ENCODE data around the gene RHBDD1. TPM values are rescaled to one million over a fixed set of nuclear protein-coding genes. Genes with fewer than 3 reads are reported as not detected.

RHBDD1 gene
- total and polyA plus RNA-seq, 4 donors, result 4.8 to 66.4 (median 24.7) TPM

GRCh38 chr2:226892729-226893128, 56.9 kb downstream of the RHBDD1 start:
- ATAC-seq (ENCODE audit: insufficient read depth, low FRiP score) (no peak), DNase-seq (peak in 2 of 3 donors; percentile 4 to 34)
- 68 to 77% methylated on average over 3 of the region's 3 CpGs for WGBS, 2 donors
- no peaks in the 10 kb centered on the region for H3K36me3 ChIP-seq (ENCODE audit: control insufficient read depth in 4 of 4, insufficient read depth in 4 of 4, low read length in 4 of 4)
- no peak for TF ChIP-seq CTCF (IDR thresholded peaks at IDR 0.05; ENCODE audit: control extremely low read depth, extremely low read depth)
- H3K27me3 ChIP-seq (ENCODE audit: control insufficient read depth in 3 of 3, insufficient read depth in 3 of 3, low read length in 2 of 3), result no peaks in the 10 kb centered on the region
- no peak overlapping the region for H3K27ac ChIP-seq (ENCODE audit: low read depth in 1 of 2, low read length in 1 of 2)
- no peak overlapping the region for H3K9ac ChIP-seq (ENCODE audit: insufficient read depth in 1 of 2, low read length in 2 of 2)
- H3K4me1 ChIP-seq (ENCODE audit: control insufficient read depth in 5 of 5, insufficient read depth in 5 of 5, low read length in 5 of 5), result peaks cover 0 to 8% (median 0%) of the 10 kb centered on the region in 5 donors
- peaks cover 0 to 2% (median 0%) of the 10 kb centered on the region in 4 donors for H3K9me3 ChIP-seq (ENCODE audit: control insufficient read depth in 4 of 4, insufficient read depth in 3 of 4, low read length in 3 of 4)
- no peak overlapping the region for H3K4me3 ChIP-seq

DNA sequence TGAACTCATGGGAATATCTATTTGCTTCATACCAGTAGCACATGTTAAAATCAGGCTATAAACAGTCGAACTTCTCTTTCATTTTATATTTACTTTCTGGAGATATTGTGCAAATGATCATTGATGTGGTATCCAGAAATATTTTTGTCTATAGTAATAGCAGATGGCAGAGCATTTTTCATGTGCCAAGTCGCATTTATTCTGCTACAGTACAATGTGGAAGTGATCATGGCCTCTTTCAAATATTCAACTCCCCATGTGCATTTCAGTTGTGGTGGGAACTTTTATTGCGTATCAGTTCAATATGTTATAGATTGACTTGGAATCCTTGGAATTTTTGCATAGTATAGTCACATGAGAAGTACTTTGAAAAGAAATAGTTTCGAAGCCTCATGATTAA, 57.4 kb downstream of the RHBDD1 start:
- H3K4me1 ChIP-seq (ENCODE audit: control insufficient read depth in 5 of 5, insufficient read depth in 5 of 5, low read length in 5 of 5), result peaks cover 0 to 8% (median 0%) of the 10 kb centered on the region in 5 donors

DNA sequence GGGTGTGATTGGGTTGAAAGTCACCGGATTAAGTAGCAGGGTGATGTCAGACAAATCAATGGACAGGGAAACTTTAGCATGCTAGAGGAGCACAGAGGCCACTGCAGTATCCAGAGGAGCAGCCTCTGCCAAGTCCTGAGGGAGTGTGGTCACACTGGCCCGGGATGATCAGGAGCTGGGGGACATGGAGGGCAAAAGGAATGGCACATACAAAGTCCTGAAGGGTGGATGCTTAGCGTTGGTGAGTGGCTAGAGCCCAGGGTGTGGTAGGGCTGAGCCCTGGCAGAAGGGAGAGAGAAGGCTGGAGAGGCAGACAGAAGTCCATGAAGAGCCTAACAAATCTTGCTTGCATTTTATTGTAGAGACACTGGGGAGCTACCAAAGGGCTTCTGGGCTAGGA, 58.9 kb downstream of the RHBDD1 start:
- Histone ChIP-seq H3K36me3 (ENCODE audit: control insufficient read depth in 4 of 4, insufficient read depth in 4 of 4, low read length in 4 of 4) (no peaks in the 10 kb centered on the region), H3K4me1 (ENCODE audit: control insufficient read depth in 5 of 5, insufficient read depth in 5 of 5, low read length in 5 of 5) (peaks cover 0 to 8% (median 0%) of the 10 kb centered on the region in 5 donors), H3K9me3 (ENCODE audit: control insufficient read depth in 4 of 4, insufficient read depth in 3 of 4, low read length in 3 of 4) (peaks cover 0 to 2% (median 0%) of the 10 kb centered on the region in 4 donors), H3K9ac (ENCODE audit: insufficient read depth in 1 of 2, low read length in 2 of 2) (no peak overlapping the region), H3K27me3 (ENCODE audit: control insufficient read depth in 3 of 3, insufficient read depth in 3 of 3, low read length in 2 of 3) (no peaks in the 10 kb centered on the region), H3K4me3 (no peak overlapping the region), H3K27ac (ENCODE audit: low read depth in 1 of 2, low read length in 1 of 2) (no peak overlapping the region)
- TF ChIP-seq CTCF (IDR thresholded peaks at IDR 0.05; ENCODE audit: control extremely low read depth, extremely low read depth), result no peak
- DNase-seq (no peak), ATAC-seq (ENCODE audit: insufficient read depth, low FRiP score) (no peak)
- 89 to 94% methylated on average over 3 of the region's 3 CpGs for WGBS, 2 donors

More for the DNA sequence above, 57.4 kb downstream of the RHBDD1 start:
- DNase-seq (no peak), ATAC-seq (ENCODE audit: insufficient read depth, low FRiP score) (no peak)
- Histone ChIP-seq H3K9ac (ENCODE audit: insufficient read depth in 1 of 2, low read length in 2 of 2) (no peak overlapping the region), H3K27ac (ENCODE audit: low read depth in 1 of 2, low read length in 1 of 2) (no peak overlapping the region), H3K36me3 (ENCODE audit: control insufficient read depth in 4 of 4, insufficient read depth in 4 of 4, low read length in 4 of 4) (no peaks in the 10 kb centered on the region), H3K27me3 (ENCODE audit: control insufficient read depth in 3 of 3, insufficient read depth in 3 of 3, low read length in 2 of 3) (no peaks in the 10 kb centered on the region), H3K9me3 (ENCODE audit: control insufficient read depth in 4 of 4, insufficient read depth in 3 of 4, low read length in 3 of 4) (peaks cover 0 to 2% (median 0%) of the 10 kb centered on the region in 4 donors), H3K4me3 (no peak overlapping the region)
- WGBS, 2 donors, result 94 to 99% methylated on average over 4 of the region's 4 CpGs
- TF ChIP-seq CTCF (IDR thresholded peaks at IDR 0.05; ENCODE audit: control extremely low read depth, extremely low read depth), result no peak

GRCh38 chr2:226895579-226895978, 59.7 kb downstream of the RHBDD1 start:
- no peaks in the 10 kb centered on the region for H3K36me3 ChIP-seq (ENCODE audit: control insufficient read depth in 4 of 4, insufficient read depth in 4 of 4, low read length in 4 of 4)
- H3K27me3 ChIP-seq (ENCODE audit: control insufficient read depth in 3 of 3, insufficient read depth in 3 of 3, low read length in 2 of 3), result no peaks in the 10 kb centered on the region
- 97 to 98% methylated on average over 2 of the region's 2 CpGs for WGBS, 2 donors
- TF ChIP-seq CTCF (IDR thresholded peaks at IDR 0.05; ENCODE audit: control extremely low read depth, extremely low read depth), result no peak
- no peak overlapping the region for H3K27ac ChIP-seq (ENCODE audit: low read depth in 1 of 2, low read length in 1 of 2)
- DNase-seq (no peak), ATAC-seq (ENCODE audit: insufficient read depth, low FRiP score) (no peak)
- H3K9me3 ChIP-seq (ENCODE audit: control insufficient read depth in 4 of 4, insufficient read depth in 3 of 4, low read length in 3 of 4), result peaks cover 0 to 2% (median 0%) of the 10 kb centered on the region in 4 donors
- peaks cover 0 to 8% (median 0%) of the 10 kb centered on the region in 5 donors for H3K4me1 ChIP-seq (ENCODE audit: control insufficient read depth in 5 of 5, insufficient read depth in 5 of 5, low read length in 5 of 5)
- no peak overlapping the region for H3K4me3 ChIP-seq
- H3K9ac ChIP-seq (ENCODE audit: insufficient read depth in 1 of 2, low read length in 2 of 2), result no peak overlapping the region

Measured in lung (tissue), 12 donors.